ENCODE data around the gene CHCHD2.
"Not testable (repeated sequence)": the region's sequence is repeated elsewhere in the genome, so short reads cannot be mapped to it uniquely, and the experiment has no call there.

CHCHD2 gene

GRCh38 chr7:56106108-56107073 lies at the start of gene CHCHD2:
Gene CHCHD2 (minus strand): TSS chr7:56106476. CDS start chr7:56106413, 63 bp downstream.
- peak; percentile 100 for DNase-seq

GRCh38 chr7:56131062-56131461 lies 24.8 kb upstream of the CHCHD2 start:
- DNase-seq, result not testable (repeated sequence)

- DNase-seq, result peak; percentile 81
Observed at GRCh38 chr7:56127241-56127975, 21.1 kb upstream of the CHCHD2 start.

GRCh38 chr7:56125831-56126230 lies 19.6 kb upstream of the CHCHD2 start:
- peak; percentile 61 for DNase-seq

- DNase-seq, result no peak
Observed at GRCh38 chr7:56124981-56125380, 18.7 kb upstream of the CHCHD2 start.

- no peak for DNase-seq
Observed at GRCh38 chr7:56121440-56121839, 15.2 kb upstream of the CHCHD2 start.

- DNase-seq, result no peak
Observed at GRCh38 chr7:56115852-56116538, 9.7 kb upstream of the CHCHD2 start, which contains the start of gene NUPR2. Gene NUPR2 (minus strand): TSS chr7:56116417. CDS start chr7:56116314, 103 bp downstream.

GRCh38 chr7:56112244-56112643 lies 6.0 kb upstream of the CHCHD2 start:
- DNase-seq, result not testable (repeated sequence)

GRCh38 chr7:56110611-56111010 lies 4.3 kb upstream of the CHCHD2 start:
- DNase-seq, result peak; percentile 85

- no peak for DNase-seq
Observed at GRCh38 chr7:56107954-56108258, 1.6 kb upstream of the CHCHD2 start.

GRCh38 chr7:56105508-56105907 lies 768 bp downstream of the CHCHD2 start:
- DNase-seq, result peak; percentile 79

- DNase-seq, result not testable (repeated sequence)
Observed at GRCh38 chr7:56104138-56104537, 2.1 kb downstream of the CHCHD2 start.

GRCh38 chr7:56099653-56100052 lies 6.6 kb downstream of the CHCHD2 start:
- peak; percentile 49 for DNase-seq

- DNase-seq, result peak; percentile 59
Observed at GRCh38 chr7:56098187-56099008, 7.9 kb downstream of the CHCHD2 start.

- DNase-seq, result peak; percentile 95
Observed at GRCh38 chr7:56097700-56098099, 8.6 kb downstream of the CHCHD2 start.

GRCh38 chr7:56092789-56093531 lies 13.3 kb downstream of the CHCHD2 start, which contains the start of gene PHKG1:
Gene PHKG1 (minus strand): TSS chr7:56092952. CDS start chr7:56088941, 4,011 bp downstream.
- peak; percentile 74 for DNase-seq

GRCh38 chr7:56092388-56092787 lies 13.9 kb downstream of the CHCHD2 start:
- DNase-seq, result not testable (repeated sequence)

- DNase-seq, result no peak
Observed at GRCh38 chr7:56091591-56091990, 14.7 kb downstream of the CHCHD2 start.

- no peak for DNase-seq
Observed at GRCh38 chr7:56087445-56087844, 18.8 kb downstream of the CHCHD2 start.

- DNase-seq, result no peak
Observed at GRCh38 chr7:56086761-56087160, 19.5 kb downstream of the CHCHD2 start.

GRCh38 chr7:56083150-56083785 lies 23.0 kb downstream of the CHCHD2 start:
- DNase-seq, result no peak
